ENCODE data around the gene SP2.

DNA sequence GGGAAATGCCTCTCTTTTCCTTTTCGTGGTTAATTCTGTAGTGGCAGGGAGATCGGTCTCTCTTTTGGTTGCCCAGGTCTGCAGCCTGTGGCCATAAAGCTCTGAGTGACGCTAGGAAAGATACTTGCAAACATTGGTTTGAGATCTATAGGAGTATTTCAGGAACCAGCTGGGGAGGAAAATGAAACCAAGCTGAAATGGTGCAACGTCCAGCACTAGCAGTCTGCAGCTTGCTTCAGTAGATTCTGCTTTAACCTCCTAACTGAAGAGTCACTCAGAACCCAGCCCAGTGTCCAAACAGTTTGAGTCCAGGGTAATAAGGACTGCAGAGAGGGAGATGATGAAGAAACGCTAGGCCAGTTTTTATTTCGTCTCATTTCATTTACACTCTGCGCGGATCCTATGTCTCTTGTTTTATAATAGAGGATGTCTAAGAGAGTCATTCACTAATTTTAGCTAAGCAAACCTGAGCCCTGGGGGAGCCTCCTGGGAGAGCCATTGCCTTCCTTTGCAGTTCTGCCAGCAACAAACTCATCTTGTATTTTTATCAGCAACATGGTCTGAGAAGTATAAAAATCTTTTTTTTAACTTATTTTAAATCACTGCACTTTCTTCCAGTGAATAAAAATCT is 12.0 kb downstream of the SP2 start:
- TF ChIP-seq, protein P1, sequence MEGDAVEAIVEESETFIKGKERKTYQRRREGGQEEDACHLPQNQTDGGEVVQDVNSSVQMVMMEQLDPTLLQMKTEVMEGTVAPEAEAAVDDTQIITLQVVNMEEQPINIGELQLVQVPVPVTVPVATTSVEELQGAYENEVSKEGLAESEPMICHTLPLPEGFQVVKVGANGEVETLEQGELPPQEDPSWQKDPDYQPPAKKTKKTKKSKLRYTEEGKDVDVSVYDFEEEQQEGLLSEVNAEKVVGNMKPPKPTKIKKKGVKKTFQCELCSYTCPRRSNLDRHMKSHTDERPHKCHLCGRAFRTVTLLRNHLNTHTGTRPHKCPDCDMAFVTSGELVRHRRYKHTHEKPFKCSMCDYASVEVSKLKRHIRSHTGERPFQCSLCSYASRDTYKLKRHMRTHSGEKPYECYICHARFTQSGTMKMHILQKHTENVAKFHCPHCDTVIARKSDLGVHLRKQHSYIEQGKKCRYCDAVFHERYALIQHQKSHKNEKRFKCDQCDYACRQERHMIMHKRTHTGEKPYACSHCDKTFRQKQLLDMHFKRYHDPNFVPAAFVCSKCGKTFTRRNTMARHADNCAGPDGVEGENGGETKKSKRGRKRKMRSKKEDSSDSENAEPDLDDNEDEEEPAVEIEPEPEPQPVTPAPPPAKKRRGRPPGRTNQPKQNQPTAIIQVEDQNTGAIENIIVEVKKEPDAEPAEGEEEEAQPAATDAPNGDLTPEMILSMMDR (IDR thresholded peaks at IDR 0.05), result no peak
- TF ChIP-seq POLR2A (IDR thresholded peaks at IDR 0.05), result no peak

Data from esophagus squamous epithelium (tissue), 4 donors.